Heart right ventricle (tissue), 16 donors: ENCODE measurements around the gene ASB10. TPM values are rescaled to one million over a fixed set of nuclear protein-coding genes. Genes with fewer than 3 reads are reported as not detected.

Source experiments
- ATAC-seq, 8 donors: fragments of 200-7000 bp; cut with Tn5 transposase; one replicate each; pipeline ENCODE4 v1.9.1; 2020; ENCODE audit warnings: mild to moderate bottlenecking in 8 of 8, moderate library complexity in 8 of 8, moderate number of reproducible peaks in 1 of 8
- DNase-seq, 2 donors: peaks; one replicate each; pipeline ENCODE4 v3.0.0-alpha.2; 2020
- H3K27ac ChIP-seq, 10 donors: fragments of 200-600 bp; sonication (generic) in 2 of 10; one replicate each; pipeline versions ENCODE4 v1.5.0 to v1.8.0; 2020 to 2022; ENCODE audit warnings: mild to moderate bottlenecking in 3 of 10
- H3K27me3 ChIP-seq, 7 donors: fragments of 200-600 bp; one replicate each; pipeline ENCODE4 v1.8.0; 2021 to 2022; ENCODE audit warnings: mild to moderate bottlenecking in 2 of 7
- H3K36me3 ChIP-seq, 9 donors: fragments of 200-600 bp; sonication (generic) in 1 of 9; one replicate each; pipeline versions ENCODE4 v1.5.0 to v1.8.0; 2020 to 2022; ENCODE audit warnings: mild to moderate bottlenecking in 2 of 9
- H3K4me1 ChIP-seq, 9 donors: fragments of 200-600 bp; sonication (generic) in 1 of 9; one replicate each; pipeline versions ENCODE4 v1.5.0 to v1.8.0; 2020 to 2022; ENCODE audit warnings: mild to moderate bottlenecking in 4 of 9
- H3K4me3 ChIP-seq, 10 donors: fragments of 200-600 bp; sonication (generic) in 2 of 10; one replicate each; pipeline versions ENCODE4 v1.5.0 to v1.8.0; 2020 to 2022; ENCODE audit warnings: mild to moderate bottlenecking in 7 of 10, moderate library complexity in 2 of 10
- H3K9me3 ChIP-seq, 11 donors: fragments of 200-600 bp in 10 of 11; sonication (generic) in 2 of 11; one replicate each; pipeline versions ENCODE4 v1.5.0 to v1.8.0; 2013 to 2022; ENCODE audit warnings: mild to moderate bottlenecking in 2 of 11, control low read depth in 1 of 11, moderate library complexity in 1 of 11
- WGBS, 2 donors: extraction: QIAGEN DNeasy Blood & Tissue Kit; methylation state at CpG; one replicate each; pipeline ENCODE4 v1.1.7; 2013; ENCODE audit warnings: inconsistent platforms in 1 of 2; 5-methylcytosine and 5-hydroxymethylcytosine counted together
- intact Hi-C, 10 donors: fragments of 100-400 bp; cut with DNase I; formaldehyde crosslinking; loops; one replicate each; pipeline versions ENCODE4 v1.11.1 to v1.14.2; 2022
- polyA plus RNA-seq, 2 donors: library from polyadenylated mRNA; stranded (reverse); fragments of 200-250 nt; gene quantifications; one replicate each; pipeline ENCODE4 v1.2.3, GENCODE V29; 2013
- total RNA-seq, 10 donors: library from RNA; stranded (reverse); fragmentation: NEBNext Ultra II Directional in 3 of 10; extraction: Animal tissue kit (Norgen Biotek cat#: 25700) in 3 of 10; gene quantifications; one replicate each; pipeline versions ENCODE4 v1.2.1 to v1.2.4, GENCODE V29; 2021 to 2023
- TF ChIP-seq, protein P1 (sequence below), 9 donors: fragments of 200-600 bp; sonication (generic) in 2 of 9; IDR thresholded peaks; one replicate each; pipeline versions ENCODE4 v1.5.0 to v1.8.0; 2021 to 2022; ENCODE audit warnings: antibody characterized with exemption in 9 of 9, mild to moderate bottlenecking in 5 of 9, moderate library complexity in 1 of 9
- donor health status: Arrhythmogenic right ventricular cardiomyopathy.
- donor health status: ischemic (EF 13 %, LVEDD 7.1; RV severe dilation, severe dysfunction).
- donor health status: healthy with polysubstance abuse.
- donor health status: DM: no; HTN: yes; CAD: no.
- donor health status: DM: no; HTN: no; CAD: no.
- donor health status: ischemic (EF 25% LVEDD 6.9; RV normal size, moderate dysfunction).
- donor health status: ischemic (EF 25% LVEDD 5.7; RV mildly dilated, moderate dysfunction).
- donor health status: healthy.
- donor health status: DM: yes; HTN: yes; CAD: no.
- donor health status: Ischemic cardiomyopathy.
- donor health status: ischemic (EF 35%, LVEDD 5.7; RV mildly dilated, moderate dysfunction).
- donor health status: nonischemic (EF 11% LVEDD 7.7; RV severe dilation, severe dysfunction).
- donor health status: DM: yes; HTN: yes; CAD: no.
- donor health status: PGD.
- donor health status: ischemic (EF 29% LVEDD 5.4; RV normal size, mild dysfunction).
- donor health status: nonischemic (EF 23%, LVEDD 6.1; RV moderate dilation, normal function).

Gene ASB10
- total and polyA plus RNA-seq, 12 donors = 7.2 to 63.4 (median 29.1) TPM

- intact Hi-C loops = loop anchor here in 2 of 10 donors (5.0 kb wide), 1 partner anchor 104 kb away; no protein-coding TSS in a partner anchor
Measured at GRCh38 chr7:151225948-151226510, 39.0 kb upstream of the ASB10 start.

DNA sequence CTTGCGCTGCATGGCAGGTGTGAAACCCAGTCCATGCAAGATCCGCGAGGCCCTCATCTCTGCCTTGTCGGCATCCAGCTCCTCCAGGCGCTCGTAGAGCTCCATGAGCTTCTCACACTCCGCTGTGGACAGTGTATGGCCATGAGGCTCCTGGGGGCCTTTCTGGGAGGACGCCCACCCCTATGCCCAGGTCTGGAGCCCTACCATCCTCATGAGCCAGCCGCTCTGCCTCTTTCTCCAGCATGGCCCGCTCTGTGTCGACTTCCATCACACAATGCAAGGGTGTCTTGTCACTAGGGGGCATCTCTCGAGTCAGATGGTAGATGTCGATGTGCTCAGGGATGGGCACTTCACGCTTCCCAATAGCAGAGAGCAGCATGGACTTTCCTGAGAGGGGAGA, 36.7 kb upstream of the ASB10 start:
- DNase-seq (no peak), ATAC-seq (no peak)
- Histone ChIP-seq H3K9me3 (no peaks in the 10 kb centered on the region), H3K4me3 (no peak overlapping the region), H3K27me3 (no peaks in the 10 kb centered on the region), H3K27ac (no peak overlapping the region), H3K36me3 (peaks cover 0 to 69% (median 49%) of the 10 kb centered on the region in 9 donors), H3K4me1 (peaks cover 6 to 25% (median 22%) of the 10 kb centered on the region in 9 donors)
- intact Hi-C loops = no loop called here
- 90 to 92% methylated on average over 14 of the region's 14 CpGs for WGBS, 2 donors
- TF ChIP-seq, protein P1, sequence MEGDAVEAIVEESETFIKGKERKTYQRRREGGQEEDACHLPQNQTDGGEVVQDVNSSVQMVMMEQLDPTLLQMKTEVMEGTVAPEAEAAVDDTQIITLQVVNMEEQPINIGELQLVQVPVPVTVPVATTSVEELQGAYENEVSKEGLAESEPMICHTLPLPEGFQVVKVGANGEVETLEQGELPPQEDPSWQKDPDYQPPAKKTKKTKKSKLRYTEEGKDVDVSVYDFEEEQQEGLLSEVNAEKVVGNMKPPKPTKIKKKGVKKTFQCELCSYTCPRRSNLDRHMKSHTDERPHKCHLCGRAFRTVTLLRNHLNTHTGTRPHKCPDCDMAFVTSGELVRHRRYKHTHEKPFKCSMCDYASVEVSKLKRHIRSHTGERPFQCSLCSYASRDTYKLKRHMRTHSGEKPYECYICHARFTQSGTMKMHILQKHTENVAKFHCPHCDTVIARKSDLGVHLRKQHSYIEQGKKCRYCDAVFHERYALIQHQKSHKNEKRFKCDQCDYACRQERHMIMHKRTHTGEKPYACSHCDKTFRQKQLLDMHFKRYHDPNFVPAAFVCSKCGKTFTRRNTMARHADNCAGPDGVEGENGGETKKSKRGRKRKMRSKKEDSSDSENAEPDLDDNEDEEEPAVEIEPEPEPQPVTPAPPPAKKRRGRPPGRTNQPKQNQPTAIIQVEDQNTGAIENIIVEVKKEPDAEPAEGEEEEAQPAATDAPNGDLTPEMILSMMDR (IDR thresholded peaks at IDR 0.05) = no peak

More at GRCh38 chr7:151225948-151226510, 39.0 kb upstream of the ASB10 start:
- peak overlapping the region in 3 of 10 donors; percentile 78 to 91 (median 85) for H3K27ac ChIP-seq
- peaks cover 0 to 46% (median 36%) of the 10 kb centered on the region in 9 donors for H3K36me3 ChIP-seq
- peak overlapping the region; percentile 65 to 94 (median 88) for H3K4me3 ChIP-seq
- H3K9me3 ChIP-seq = no peaks in the 10 kb centered on the region
- H3K27me3 ChIP-seq = no peaks in the 10 kb centered on the region
- H3K4me1 ChIP-seq = peaks cover 6 to 26% (median 22%) of the 10 kb centered on the region in 9 donors
- TF ChIP-seq, protein P1 (IDR thresholded peaks at IDR 0.05) = no peak
- DNase-seq (no peak), ATAC-seq (no peak)
- WGBS, 2 donors = 58 to 61% methylated on average over 8 of the region's 8 CpGs

GRCh38 chr7:151218170-151218569, 31.1 kb upstream of the ASB10 start:
- intact Hi-C loops = no loop called here
- DNase-seq = no peak
- H3K9me3 ChIP-seq = no peaks in the 10 kb centered on the region
- H3K4me3 ChIP-seq = no peak overlapping the region
- peaks cover 0 to 100% (median 76%) of the 10 kb centered on the region in 9 donors for H3K36me3 ChIP-seq
- H3K27me3 ChIP-seq = no peaks in the 10 kb centered on the region
- H3K27ac ChIP-seq = no peak overlapping the region
- TF ChIP-seq, protein P1 (IDR thresholded peaks at IDR 0.05) = no peak
- H3K4me1 ChIP-seq = no peaks in the 10 kb centered on the region
- no peak for ATAC-seq
- WGBS, 2 donors = 95% methylated on average over 9 of the region's 9 CpGs

DNA sequence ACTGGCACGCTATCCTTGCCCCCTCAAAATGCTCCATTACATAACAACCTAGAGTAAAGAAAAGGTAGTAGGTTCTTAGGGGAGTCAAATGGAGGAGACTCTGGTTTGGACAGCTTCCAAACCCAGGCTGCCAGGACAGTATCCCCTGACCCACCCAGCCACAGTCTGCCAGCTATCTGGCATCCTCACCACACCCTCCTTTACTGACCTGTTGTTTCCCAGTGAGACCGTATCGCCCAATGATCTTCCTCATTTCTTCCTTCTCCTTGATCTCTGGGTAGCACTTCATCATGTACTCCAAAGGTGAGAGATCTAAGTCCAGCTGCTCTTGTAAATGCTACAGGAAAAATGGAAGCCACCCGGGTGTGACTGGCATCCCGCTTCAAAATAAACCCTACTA, 28.3 kb upstream of the ASB10 start:
- Histone ChIP-seq H3K36me3 (peaks cover 0 to 88% (median 51%) of the 10 kb centered on the region in 9 donors), H3K27ac (no peak overlapping the region), H3K4me1 (no peaks in the 10 kb centered on the region), H3K4me3 (no peak overlapping the region), H3K9me3 (no peaks in the 10 kb centered on the region), H3K27me3 (no peaks in the 10 kb centered on the region)
- intact Hi-C loops = no loop called here
- no peak for ATAC-seq
- DNase-seq = no peak
- TF ChIP-seq, protein P1 (IDR thresholded peaks at IDR 0.05) = no peak
- WGBS, 2 donors = 96 to 98% methylated on average over 5 of the region's 5 CpGs
